PC-9 (cell line): ENCODE data around the gene TMPRSS9. TPM values are rescaled to one million over a fixed set of nuclear protein-coding genes. Genes with fewer than 3 reads are reported as not detected.
"Not testable (repeated sequence)": the region's sequence is repeated elsewhere in the genome, so short reads cannot be mapped to it uniquely, and the experiment has no call there.

Experiments
- BruUV-seq: library from RNA; stranded (reverse); fragments of 400-500 nt; replicated peaks from 2 replicates; lab custom pipeline; 2021; lab: Mats Ljungman, UMichigan
- CTCF ChIA-PET: fragments of 300-600 bp; sonication (Branson Sonifier 250); formaldehyde crosslinking; loops from one replicate; lab custom pipeline; 2022; ENCODE audit warnings: antibody characterized with exemption; lab: Charles Lee
- POLR2A ChIA-PET: fragments of 300-600 bp; sonication (Branson Sonifier 250); formaldehyde crosslinking; loops from one replicate; lab custom pipeline; 2022; ENCODE audit warnings: antibody characterized with exemption; ENCODE audit not compliant: unreplicated experiment; lab: Charles Lee
- DNase-seq, 2 experiments: peaks; one replicate each; pipeline versions ENCODE4 v3.0.0 to v3.0.0-alpha.2; 2015 to 2022; ENCODE audit warnings: mixed read lengths in 1 of 2
- H2AFZ ChIP-seq: fragments of 200-600 bp; sonication (generic); 2 replicates; pipeline ENCODE4 v1.8.1; 2017; ENCODE audit warnings: antibody characterized with exemption
- H3F3A ChIP-seq: fragments of 200-600 bp; sonication (generic); 2 replicates; pipeline ENCODE4 v1.8.1; 2017; ENCODE audit warnings: antibody characterized with exemption, mild to moderate bottlenecking, low read depth; ENCODE audit not compliant: insufficient read depth
- H3K27ac ChIP-seq: fragments of 200-600 bp; sonication (generic); 2 replicates; pipeline ENCODE4 v1.6.1; 2016; ENCODE audit warnings: mixed run types
- H3K27me3 ChIP-seq: fragments of 200-600 bp; sonication (generic); 2 replicates; pipeline ENCODE4 v1.6.1; 2016; ENCODE audit warnings: low read depth, mixed run types; ENCODE audit not compliant: insufficient read depth
- H3K36me3 ChIP-seq: fragments of 200-600 bp; sonication (generic); 2 replicates; pipeline ENCODE4 v1.6.1; 2016; ENCODE audit warnings: low read depth, mixed run types
- H3K4me1 ChIP-seq: fragments of 200-600 bp; sonication (generic); replicated peaks from 2 replicates; pipeline ENCODE4 v1.6.1; 2016; ENCODE audit warnings: mixed run types; ENCODE audit not compliant: insufficient read depth
- H3K4me2 ChIP-seq: fragments of 200-600 bp; sonication (generic); 2 replicates; pipeline ENCODE4 v1.6.1; 2017; ENCODE audit warnings: mixed run types
- H3K4me3 ChIP-seq: fragments of 200-600 bp; sonication (generic); 2 replicates; pipeline ENCODE4 v1.6.1; 2016; ENCODE audit warnings: mixed run types
- H3K79me2 ChIP-seq: fragments of 200-600 bp; sonication (generic); 2 replicates; pipeline ENCODE4 v1.6.1; 2017; ENCODE audit warnings: low read depth, mixed run types
- H3K9me2 ChIP-seq: fragments of 200-600 bp; sonication (generic); 2 replicates; pipeline ENCODE4 v1.8.1; 2017; ENCODE audit warnings: mild to moderate bottlenecking; ENCODE audit not compliant: insufficient read depth
- H3K9me3 ChIP-seq: fragments of 200-600 bp; sonication (generic); 2 replicates; pipeline ENCODE4 v1.8.1; 2016; ENCODE audit warnings: low read depth; ENCODE audit not compliant: insufficient read depth
- H4K20me1 ChIP-seq: fragments of 200-600 bp; sonication (generic); 2 replicates; pipeline ENCODE4 v1.8.1; 2017; ENCODE audit not compliant: insufficient read depth
- EZH2 ChIP-seq: fragments of 200-600 bp; sonication (generic); IDR thresholded peaks from 2 replicates; pipeline ENCODE4 v1.8.0; 2017; ENCODE audit warnings: antibody characterized with exemption, low read depth
- intact Hi-C: fragments of 100-400 bp; cut with micrococcal nuclease; formaldehyde crosslinking; loops from one replicate; pipeline ENCODE4 v1.10.0; 2022; ENCODE audit not compliant: unreplicated experiment
- total RNA-seq: library from RNA; stranded (reverse); gene quantifications from 2 replicates; pipeline ENCODE4 v1.2.3, GENCODE V29; 2021
- TF ChIP-seq, protein P1 (sequence below): fragments of 200-600 bp; sonication (generic); conservative IDR thresholded peaks from 2 replicates; pipeline ENCODE4 v1.6.1; 2017; ENCODE audit warnings: mixed run types, antibody characterized with exemption, mild to moderate bottlenecking, moderate library complexity

Gene TMPRSS9
- total RNA-seq, 1 experiment from 2014 or later, result 0.20 TPM

DNA sequence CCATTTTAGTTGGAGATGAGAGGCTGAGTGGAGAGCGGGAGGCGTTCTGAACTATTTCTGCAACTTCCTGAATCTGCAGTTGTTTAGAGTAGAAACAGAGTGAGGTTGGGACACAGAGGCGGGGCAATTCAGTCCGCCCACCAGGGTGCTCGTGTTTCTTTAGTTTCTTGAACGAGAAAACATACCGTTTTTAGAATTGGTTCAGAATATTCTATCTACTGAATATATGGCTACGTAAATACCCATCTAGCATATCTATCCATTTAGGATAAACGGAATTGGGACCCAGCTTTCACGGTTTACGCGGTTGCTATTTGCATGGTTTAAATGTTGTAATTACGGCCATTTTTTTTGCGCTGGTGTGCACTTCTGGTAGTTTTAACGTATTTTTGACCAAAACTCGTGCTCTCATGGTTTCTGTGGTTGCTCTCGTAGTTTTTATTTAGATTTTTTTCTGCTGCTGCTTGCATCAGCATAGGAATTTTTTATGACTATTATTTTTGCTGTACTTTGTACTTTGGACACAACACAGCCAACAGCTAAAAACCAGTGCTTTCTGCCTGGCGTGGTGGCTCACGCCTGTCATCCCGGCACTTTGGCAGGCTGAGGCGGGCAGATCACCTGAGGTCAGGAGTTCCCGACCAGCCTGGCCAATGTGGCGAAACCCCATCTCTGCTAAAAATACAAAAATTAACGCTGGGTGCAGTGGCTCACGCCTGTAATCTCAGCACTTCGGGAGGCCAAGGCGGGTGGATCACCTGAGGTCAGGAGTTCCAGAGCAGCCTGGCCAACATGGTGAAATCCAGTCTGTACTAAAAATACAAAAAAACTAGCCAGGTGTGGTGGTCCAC lies 34.6 kb downstream of the TMPRSS9 start:
- POLR2A ChIA-PET, result no interaction called here
- BruUV-seq, result no TSS peak

DNA sequence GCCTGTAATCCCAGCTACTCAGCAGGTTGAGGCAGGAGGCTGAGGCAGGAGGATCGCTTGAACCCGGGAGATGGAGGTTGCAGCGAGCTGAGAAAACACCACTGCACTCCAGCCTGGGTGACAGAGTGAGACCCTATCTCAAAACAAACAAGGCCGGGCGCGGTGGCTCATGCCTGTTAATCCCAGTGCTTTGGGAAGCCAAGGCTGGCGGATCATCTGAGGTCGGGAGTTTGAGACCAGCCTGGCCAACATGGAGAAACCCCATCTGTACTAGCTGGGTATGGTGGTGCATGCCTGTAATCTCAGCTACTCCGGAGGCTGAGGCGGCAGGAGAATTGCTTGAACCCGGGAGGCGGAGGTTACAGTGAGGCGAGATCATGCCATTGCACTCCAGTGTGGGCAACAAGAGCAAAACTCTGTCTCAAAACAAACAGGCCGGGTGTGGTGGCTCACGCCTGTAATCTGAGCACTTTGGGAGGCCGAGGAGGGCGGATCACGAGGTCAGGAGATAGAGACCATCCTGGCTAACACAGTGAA lies 35.3 kb downstream of the TMPRSS9 start:
- H4K20me1 ChIP-seq, H3K79me2 ChIP-seq, H3K27me3 ChIP-seq, H3K9me3 ChIP-seq, H2AFZ ChIP-seq, H3K9me2 ChIP-seq, H3K27ac ChIP-seq, H3K4me3 ChIP-seq, DNase-seq, H3K4me1 ChIP-seq, BruUV-seq, CTCF ChIA-PET, H3F3A ChIP-seq, H3K36me3 ChIP-seq: not testable (repeated sequence)
- peak overlapping the region; percentile 53 for H3K4me2 ChIP-seq
- intact Hi-C loops, result loop anchor here (10.0 kb wide), 1 partner anchor 241 kb away; the partner anchor contains the start of gene AP3D1
- POLR2A ChIA-PET, result interaction anchor here (0.6 to 1.0 kb wide), 3 partner anchors 23 to 80 kb away, joined by 4 to 6 read pairs (median 5); partner anchors contain the start of genes GADD45B and TIMM13

More for the DNA sequence above, 34.6 kb downstream of the TMPRSS9 start:
- Histone ChIP-seq H3K27ac (no peak overlapping the region), H3K27me3 (no peaks in the 10 kb centered on the region), H2AFZ (no peak overlapping the region), H3K4me2 (no peak overlapping the region), H3K9me3 (no peaks in the 10 kb centered on the region), H3K4me3 (no peak overlapping the region), H4K20me1 (no peaks in the 10 kb centered on the region), H3K4me1 (peaks cover 5% of the 10 kb centered on the region; the same call in 1 of the 2 replicates), H3K36me3 (no peaks in the 10 kb centered on the region), H3F3A (no peaks in the 10 kb centered on the region), H3K79me2 (no peaks in the 10 kb centered on the region), H3K9me2 (no peaks in the 10 kb centered on the region)
- intact Hi-C loops, result loop anchor here (5.0 to 10.0 kb wide), 3 partner anchors 67 to 240 kb away; partner anchors contain the start of genes AP3D1, LSM7 and SPPL2B
- CTCF ChIA-PET, result no interaction called here
- no peak for DNase-seq
- TF ChIP-seq, protein P1, sequence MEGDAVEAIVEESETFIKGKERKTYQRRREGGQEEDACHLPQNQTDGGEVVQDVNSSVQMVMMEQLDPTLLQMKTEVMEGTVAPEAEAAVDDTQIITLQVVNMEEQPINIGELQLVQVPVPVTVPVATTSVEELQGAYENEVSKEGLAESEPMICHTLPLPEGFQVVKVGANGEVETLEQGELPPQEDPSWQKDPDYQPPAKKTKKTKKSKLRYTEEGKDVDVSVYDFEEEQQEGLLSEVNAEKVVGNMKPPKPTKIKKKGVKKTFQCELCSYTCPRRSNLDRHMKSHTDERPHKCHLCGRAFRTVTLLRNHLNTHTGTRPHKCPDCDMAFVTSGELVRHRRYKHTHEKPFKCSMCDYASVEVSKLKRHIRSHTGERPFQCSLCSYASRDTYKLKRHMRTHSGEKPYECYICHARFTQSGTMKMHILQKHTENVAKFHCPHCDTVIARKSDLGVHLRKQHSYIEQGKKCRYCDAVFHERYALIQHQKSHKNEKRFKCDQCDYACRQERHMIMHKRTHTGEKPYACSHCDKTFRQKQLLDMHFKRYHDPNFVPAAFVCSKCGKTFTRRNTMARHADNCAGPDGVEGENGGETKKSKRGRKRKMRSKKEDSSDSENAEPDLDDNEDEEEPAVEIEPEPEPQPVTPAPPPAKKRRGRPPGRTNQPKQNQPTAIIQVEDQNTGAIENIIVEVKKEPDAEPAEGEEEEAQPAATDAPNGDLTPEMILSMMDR, result no peak
- TF ChIP-seq EZH2, result no peak

DNA sequence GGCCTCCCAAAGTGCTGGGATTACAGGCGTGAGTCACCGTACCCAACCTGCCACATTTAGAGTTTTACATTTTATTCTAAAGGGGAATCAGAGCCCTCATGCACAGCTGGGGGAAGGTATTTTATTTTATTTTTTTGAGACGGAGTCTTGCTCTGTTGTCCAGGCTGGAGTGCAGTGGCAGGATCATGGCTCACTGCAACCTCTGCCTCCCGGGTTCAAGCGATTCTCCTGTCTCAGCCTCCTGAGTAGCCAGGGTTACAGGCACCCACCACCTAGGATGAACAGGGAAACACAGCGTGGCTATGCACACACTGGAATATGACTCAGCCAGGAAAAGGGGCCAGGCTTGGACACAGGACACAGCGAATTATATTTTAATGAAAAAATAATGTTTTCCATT lies 37.1 kb downstream of the TMPRSS9 start:
- BruUV-seq, H3K4me2 ChIP-seq, H3K4me3 ChIP-seq, H3K79me2 ChIP-seq, H4K20me1 ChIP-seq, H3K27me3 ChIP-seq, H2AFZ ChIP-seq, CTCF ChIA-PET, H3K36me3 ChIP-seq, H3K9me3 ChIP-seq, DNase-seq, H3K9me2 ChIP-seq, H3K27ac ChIP-seq, H3F3A ChIP-seq, H3K4me1 ChIP-seq: not testable (repeated sequence)
- POLR2A ChIA-PET, result interaction anchor here (0.6 kb wide), 1 partner anchor 79 kb away, joined by 5 read pairs; the partner anchor contains the start of gene GADD45B
- intact Hi-C loops, result loop anchor here (10.0 kb wide), 1 partner anchor 242 kb away; the partner anchor contains the start of gene AP3D1

DNA sequence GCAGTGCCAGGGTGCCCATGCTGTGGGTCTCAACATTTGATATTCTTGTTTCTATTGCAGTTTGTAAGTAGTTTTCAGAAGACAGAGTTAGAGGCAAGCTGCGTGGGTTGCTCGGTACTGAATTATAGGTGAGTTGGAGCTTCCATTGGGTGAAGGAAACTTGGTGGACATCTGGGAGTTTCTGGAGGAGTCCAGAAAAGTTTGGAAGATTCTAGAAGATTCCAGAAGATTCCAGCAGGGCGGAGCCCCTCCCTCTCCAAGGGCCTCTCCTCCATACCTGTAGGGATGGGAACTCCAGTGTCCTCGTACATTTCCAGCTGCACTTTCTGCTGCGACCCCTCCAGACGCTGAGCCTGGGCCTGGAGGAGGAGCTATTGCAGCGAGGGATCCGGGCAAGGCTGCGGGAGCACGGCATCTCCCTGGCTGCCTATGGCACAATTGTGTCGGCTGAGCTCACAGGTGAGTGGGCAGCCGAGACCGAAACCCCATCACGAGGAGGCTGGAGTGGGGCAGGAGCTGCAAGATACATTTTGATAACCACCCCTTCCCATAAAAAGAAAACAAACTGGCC lies 38.8 kb downstream of the TMPRSS9 start:
- H3K4me1 ChIP-seq, result peaks cover 5% of the 10 kb centered on the region; the same call in 1 of the 2 replicates
- H3F3A ChIP-seq, result no peaks in the 10 kb centered on the region
- ChIA-PET POLR2A (no interaction called here), CTCF (no interaction called here)
- BruUV-seq, result no TSS peak
- no peak for DNase-seq
- no peaks in the 10 kb centered on the region for H3K9me2 ChIP-seq
- no peaks in the 10 kb centered on the region for H3K27me3 ChIP-seq
- H3K36me3 ChIP-seq, result no peaks in the 10 kb centered on the region
- no peaks in the 10 kb centered on the region for H3K79me2 ChIP-seq
- intact Hi-C loops, result loop anchor here (10.0 kb wide), 1 partner anchor 244 kb away; the partner anchor contains the start of gene AP3D1
- no peaks in the 10 kb centered on the region for H3K9me3 ChIP-seq
- no peak overlapping the region for H3K4me3 ChIP-seq
- H3K4me2 ChIP-seq, result no peak overlapping the region
- TF ChIP-seq, protein P1, result no peak
- no peak for TF ChIP-seq EZH2
- H4K20me1 ChIP-seq, result no peaks in the 10 kb centered on the region
- no peak overlapping the region for H3K27ac ChIP-seq
- H2AFZ ChIP-seq, result no peak overlapping the region
